CD4-positive, alpha-beta T cell treated with Interleukin-17A for 1 hour (primary cell): ENCODE measurements around the gene PLEKHG1.

Experiments used
- DNase-seq: peaks from one replicate; pipeline ENCODE4 v3.0.0-alpha.2; 2020

The PLEKHG1 gene

DNA sequence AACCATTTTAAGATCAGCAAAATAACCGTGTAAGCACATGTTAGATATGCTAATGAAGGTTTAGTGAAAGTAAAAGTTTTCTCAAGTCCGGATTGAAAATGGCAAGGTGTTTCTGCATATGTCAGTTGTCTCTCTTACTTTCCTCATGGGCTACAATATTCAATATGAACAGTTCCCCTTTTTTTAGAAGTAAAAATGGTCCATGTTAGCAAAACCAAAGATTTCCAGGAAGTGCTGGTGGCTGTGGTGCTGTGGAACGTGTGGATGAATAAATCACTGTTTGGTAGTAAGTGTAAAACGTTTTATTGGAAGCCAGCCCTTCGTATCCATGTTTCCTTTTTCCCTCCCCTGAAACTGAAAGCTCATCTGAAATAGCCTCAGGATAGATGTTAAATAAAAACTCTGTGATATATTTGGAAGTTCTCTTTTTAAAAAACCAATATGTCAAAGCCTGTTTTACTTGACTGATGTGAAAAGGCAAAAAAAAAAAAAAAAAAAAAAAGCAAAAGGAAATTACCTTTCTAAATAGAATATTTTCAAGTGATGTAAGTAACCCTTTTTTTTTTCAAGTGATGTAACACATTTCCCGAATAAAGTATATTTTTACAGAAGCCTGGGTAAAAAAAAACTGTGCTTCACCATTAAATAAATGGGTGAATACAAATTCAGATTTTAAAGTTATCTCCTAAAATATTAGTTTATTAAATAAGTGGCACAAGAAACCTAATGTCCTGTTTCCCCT is 41.9 kb downstream of the PLEKHG1 start:
- no peak for DNase-seq

- no peak for DNase-seq
Measured at GRCh38 chr6:150646228-150646627, 46.5 kb downstream of the PLEKHG1 start.

DNA sequence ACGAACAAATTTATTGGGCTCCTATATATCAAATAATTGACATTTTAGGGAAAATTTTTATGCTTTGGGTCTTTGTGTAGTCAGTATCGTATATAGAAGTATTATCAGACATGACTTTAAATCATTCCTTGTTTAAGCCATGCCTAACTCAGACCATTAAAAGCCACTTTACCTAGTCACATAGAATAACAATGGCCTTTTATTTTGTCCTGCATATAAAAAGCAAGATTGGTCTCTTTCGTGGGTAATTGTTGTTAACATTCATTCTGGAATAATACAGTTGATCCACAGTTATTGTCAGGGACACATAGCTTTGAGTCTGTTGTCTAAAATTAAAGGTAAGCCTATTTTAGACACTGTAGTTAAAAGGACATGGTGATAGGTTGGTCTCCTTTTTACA is 47.4 kb downstream of the PLEKHG1 start:
- no peak for DNase-seq
